Right atrium auricular region (tissue), 2 donors: ENCODE results near the gene PPP1R12C. TPM values are rescaled to one million over a fixed set of nuclear protein-coding genes. Genes with fewer than 3 reads are reported as not detected.

Source experiments
- DNase-seq: peaks from one replicate; pipeline ENCODE4 v3.0.0-alpha.2; 2019; ENCODE audit warnings: low spot score
- H3K27ac ChIP-seq, 2 donors: fragments of 200-600 bp; sonication (generic); 1 replicate in 1 of 2; 2 replicates in 1 of 2; pipeline ENCODE4 v1.5.1; 2016 to 2019
- H3K27me3 ChIP-seq, 2 donors: fragments of 200-600 bp; sonication (generic); one replicate each; pipeline versions ENCODE4 v1.5.1 to v1.6.0; 2017 to 2019
- H3K36me3 ChIP-seq: fragments of 200-600 bp; sonication (generic); one replicate; pipeline ENCODE4 v1.5.1; 2016
- H3K4me1 ChIP-seq, 2 donors: fragments of 200-600 bp; sonication (generic); one replicate each; pipeline versions ENCODE4 v1.5.1 to v1.6.0; 2017 to 2019
- H3K4me3 ChIP-seq, 2 donors: fragments of 200-600 bp; sonication (generic); 1 replicate in 1 of 2; 2 replicates in 1 of 2; pipeline ENCODE4 v1.5.1; 2017 to 2019; ENCODE audit warnings: mild to moderate bottlenecking in 1 of 2, moderate library complexity in 1 of 2
- H3K9me3 ChIP-seq, 2 donors: fragments of 200-600 bp; sonication (generic); one replicate each; pipeline ENCODE4 v1.5.1; 2019
- total RNA-seq, 2 donors: library from RNA; depleted of rRNA; stranded (reverse); fragments of >200 nt; gene quantifications; one replicate each; pipeline ENCODE4 v1.1.0, GENCODE V29; 2016
- TF ChIP-seq, protein P1 (sequence below), 2 donors: fragments of 200-600 bp; sonication (generic); IDR thresholded peaks; one replicate each; pipeline ENCODE4 v1.5.1; 2019; ENCODE audit warnings: antibody characterized with exemption in 2 of 2

Gene PPP1R12C
- total RNA-seq, 2 donors from 2014 or later = 98.9 to 205 TPM

DNA sequence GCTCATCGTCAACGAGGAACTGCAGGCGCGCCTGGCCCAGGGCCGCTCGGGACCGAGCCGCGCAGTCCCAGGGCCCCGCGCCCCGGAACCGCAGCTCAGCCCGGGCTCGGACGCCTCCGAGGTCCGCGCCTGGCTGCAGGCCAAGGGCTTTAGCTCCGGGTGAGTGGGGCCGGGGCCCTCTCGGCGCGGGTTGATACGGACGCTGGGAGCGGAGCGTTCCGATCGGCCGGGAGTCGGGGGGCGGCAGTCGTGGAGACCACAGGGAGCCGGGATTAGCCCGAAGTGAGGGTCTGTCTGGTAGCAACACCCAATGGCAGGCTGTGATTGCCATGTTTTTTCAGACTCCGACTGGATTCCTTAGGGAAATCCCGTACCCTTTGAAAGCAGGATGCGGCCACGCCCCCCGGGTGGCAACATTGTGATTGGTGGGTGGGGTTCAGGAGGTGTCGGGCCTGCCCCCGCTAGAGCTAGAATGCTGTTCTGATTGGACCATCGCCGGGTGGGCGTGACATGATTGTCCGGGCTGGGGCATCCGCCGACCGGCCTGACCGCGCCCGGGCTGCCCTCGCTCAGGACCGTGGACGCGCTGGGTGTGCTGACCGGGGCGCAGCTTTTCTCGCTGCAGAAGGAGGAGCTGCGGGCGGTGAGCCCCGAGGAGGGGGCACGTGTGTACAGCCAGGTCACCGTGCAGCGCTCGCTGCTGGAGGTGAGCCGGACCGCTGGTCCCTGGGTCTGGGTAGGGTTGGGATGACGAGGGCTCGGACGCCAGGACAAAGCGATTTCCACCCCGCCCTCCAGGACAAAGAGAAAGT, 30.5 kb downstream of the PPP1R12C start:
- DNase-seq = peak; percentile 95
- TF ChIP-seq, protein P1, sequence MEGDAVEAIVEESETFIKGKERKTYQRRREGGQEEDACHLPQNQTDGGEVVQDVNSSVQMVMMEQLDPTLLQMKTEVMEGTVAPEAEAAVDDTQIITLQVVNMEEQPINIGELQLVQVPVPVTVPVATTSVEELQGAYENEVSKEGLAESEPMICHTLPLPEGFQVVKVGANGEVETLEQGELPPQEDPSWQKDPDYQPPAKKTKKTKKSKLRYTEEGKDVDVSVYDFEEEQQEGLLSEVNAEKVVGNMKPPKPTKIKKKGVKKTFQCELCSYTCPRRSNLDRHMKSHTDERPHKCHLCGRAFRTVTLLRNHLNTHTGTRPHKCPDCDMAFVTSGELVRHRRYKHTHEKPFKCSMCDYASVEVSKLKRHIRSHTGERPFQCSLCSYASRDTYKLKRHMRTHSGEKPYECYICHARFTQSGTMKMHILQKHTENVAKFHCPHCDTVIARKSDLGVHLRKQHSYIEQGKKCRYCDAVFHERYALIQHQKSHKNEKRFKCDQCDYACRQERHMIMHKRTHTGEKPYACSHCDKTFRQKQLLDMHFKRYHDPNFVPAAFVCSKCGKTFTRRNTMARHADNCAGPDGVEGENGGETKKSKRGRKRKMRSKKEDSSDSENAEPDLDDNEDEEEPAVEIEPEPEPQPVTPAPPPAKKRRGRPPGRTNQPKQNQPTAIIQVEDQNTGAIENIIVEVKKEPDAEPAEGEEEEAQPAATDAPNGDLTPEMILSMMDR (IDR thresholded peaks at IDR 0.05) = no peak
- Histone ChIP-seq H3K4me3 (peak overlapping the region; percentile 36 to 56), H3K27me3 (peaks cover 14 to 28% of the 10 kb centered on the region in 2 donors), H3K4me1 (peaks cover 0 to 34% of the 10 kb centered on the region in 2 donors), H3K36me3 (peaks cover 18% of the 10 kb centered on the region), H3K27ac (peak overlapping the region in 1 of 2 donors; percentile 22), H3K9me3 (no peaks in the 10 kb centered on the region)

DNA sequence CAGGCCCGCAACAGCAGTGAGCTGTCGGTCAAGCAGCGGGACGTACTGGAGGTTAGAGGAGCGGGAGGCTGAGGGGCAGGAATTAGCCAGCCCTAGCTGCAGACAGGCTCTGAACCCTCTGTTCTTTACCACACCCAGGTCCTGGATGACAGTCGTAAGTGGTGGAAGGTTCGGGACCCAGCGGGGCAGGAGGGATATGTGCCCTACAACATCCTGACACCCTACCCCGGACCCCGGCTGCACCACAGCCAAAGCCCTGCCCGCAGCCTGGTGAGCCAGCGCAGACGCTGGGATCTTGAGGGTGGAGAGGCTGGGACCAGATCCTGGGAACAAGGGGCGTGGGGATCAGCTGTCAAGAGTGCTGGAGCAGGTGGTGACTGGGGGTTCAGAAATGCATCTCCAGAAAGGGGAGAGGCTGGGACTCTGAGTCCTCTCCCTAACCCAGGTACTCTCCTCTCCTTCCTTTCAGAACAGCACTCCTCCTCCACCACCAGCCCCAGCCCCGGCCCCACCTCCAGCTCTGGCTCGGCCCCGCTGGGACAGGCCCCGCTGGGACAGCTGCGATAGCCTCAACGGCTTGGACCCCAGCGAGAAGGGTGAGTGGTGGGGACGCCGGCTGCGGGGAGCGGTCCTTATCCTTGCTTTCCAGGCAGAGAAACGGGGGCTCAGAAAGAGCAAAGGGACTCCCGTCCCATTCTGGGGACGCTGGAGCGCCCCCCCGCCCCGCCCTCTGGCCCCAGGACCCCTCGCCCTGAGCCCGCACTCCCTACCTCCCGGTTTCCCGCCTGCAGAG, 31.3 kb downstream of the PPP1R12C start:
- peak overlapping the region; percentile 36 to 56 for H3K4me3 ChIP-seq

DNA sequence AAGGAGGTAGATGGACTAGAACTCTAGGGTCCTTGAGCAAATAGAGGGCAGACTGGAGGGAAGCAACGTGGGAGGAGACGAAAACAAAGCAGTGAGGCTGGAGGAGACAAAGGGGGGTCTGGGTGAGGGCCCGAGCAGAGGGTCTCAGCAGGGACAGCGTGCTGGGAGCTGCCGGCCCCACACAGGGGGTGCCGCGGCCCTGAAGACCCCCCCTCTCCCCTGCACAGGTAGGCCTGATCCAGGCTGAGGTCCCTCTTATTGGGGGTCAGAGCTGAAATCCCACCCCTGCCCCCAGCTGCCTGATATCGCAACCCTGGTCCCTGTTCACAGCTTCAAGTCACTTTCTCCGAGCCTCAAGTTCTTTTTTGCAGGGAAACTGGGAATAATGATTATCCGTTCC, 33.0 kb downstream of the PPP1R12C start:
- H3K9me3 ChIP-seq = no peaks in the 10 kb centered on the region
- no peak overlapping the region for H3K4me3 ChIP-seq
- no peak overlapping the region for H3K27ac ChIP-seq
- no peak for DNase-seq
- TF ChIP-seq, protein P1 (IDR thresholded peaks at IDR 0.05) = no peak
- H3K27me3 ChIP-seq = peaks cover 20 to 52% of the 10 kb centered on the region in 2 donors
- H3K4me1 ChIP-seq = peaks cover 0 to 57% of the 10 kb centered on the region in 2 donors
- no peaks in the 10 kb centered on the region for H3K36me3 ChIP-seq

More for the DNA sequence above, 31.3 kb downstream of the PPP1R12C start:
- peaks cover 20 to 36% of the 10 kb centered on the region in 2 donors for H3K27me3 ChIP-seq
- peak overlapping the region in 1 of 2 donors; percentile 5 for H3K27ac ChIP-seq
- H3K9me3 ChIP-seq = no peaks in the 10 kb centered on the region
- DNase-seq = no peak
- H3K4me1 ChIP-seq = peaks cover 0 to 43% of the 10 kb centered on the region in 2 donors
- TF ChIP-seq, protein P1 (IDR thresholded peaks at IDR 0.05) = no peak
- H3K36me3 ChIP-seq = peaks cover 10% of the 10 kb centered on the region

DNA sequence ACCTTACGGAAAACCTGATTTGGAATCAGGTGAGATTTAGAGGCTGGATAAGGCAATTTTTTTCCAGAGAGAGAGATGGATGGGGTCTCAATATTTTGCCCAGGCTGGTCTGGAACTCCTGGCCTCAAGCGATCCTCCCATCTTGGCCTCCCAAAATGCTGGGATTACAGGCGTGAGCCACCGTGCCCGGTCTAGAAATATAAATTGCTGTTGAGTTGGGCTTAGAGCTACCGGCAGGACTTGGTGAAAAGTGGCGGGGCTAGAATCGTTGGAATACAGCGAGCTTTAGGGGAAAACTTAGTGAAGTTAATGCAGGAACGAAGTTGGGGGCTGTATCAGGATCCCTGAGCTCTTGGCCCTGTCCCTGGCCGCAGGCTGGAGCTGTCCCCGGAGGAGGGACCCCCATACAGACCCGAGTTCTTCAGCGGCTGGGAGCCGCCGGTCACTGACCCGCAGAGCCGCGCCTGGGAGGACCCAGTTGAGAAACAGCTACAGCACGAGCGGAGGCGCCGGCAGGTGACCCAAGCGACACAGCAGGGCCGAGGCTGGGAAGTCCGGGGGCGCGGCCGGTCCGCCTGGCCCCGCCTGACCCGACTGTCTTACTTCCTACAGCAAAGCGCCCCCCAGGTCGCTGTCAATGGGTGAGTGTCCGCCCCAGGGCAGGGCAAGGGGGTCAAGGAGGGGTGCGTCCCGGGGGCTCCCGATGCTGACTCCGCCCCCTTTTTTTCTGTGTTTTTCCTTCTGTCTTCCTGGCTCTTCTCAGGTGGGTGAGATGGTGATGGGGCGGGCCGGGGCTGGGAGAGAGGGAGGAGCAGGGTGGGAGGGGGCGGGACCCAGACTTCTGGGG, 34.2 kb downstream of the PPP1R12C start:
- peaks cover 20 to 52% of the 10 kb centered on the region in 2 donors for H3K27me3 ChIP-seq
- H3K36me3 ChIP-seq = no peaks in the 10 kb centered on the region
- H3K27ac ChIP-seq = no peak overlapping the region
- peaks cover 0 to 54% of the 10 kb centered on the region in 2 donors for H3K4me1 ChIP-seq
- TF ChIP-seq, protein P1 (IDR thresholded peaks at IDR 0.05) = no peak
- H3K4me3 ChIP-seq = no peak overlapping the region
- H3K9me3 ChIP-seq = no peaks in the 10 kb centered on the region
- no peak for DNase-seq
